Activated CD4-positive, alpha-beta T cell treated with anti-CD3 and anti-CD28 coated beads, Interleukin-2, amount 50 U/mL, for 16 hours (primary cell): ENCODE results near the gene MAST2.

Experiments used
- DNase-seq: peaks from one replicate; pipeline ENCODE4 v3.0.0-alpha.2; 2020

The MAST2 gene

GRCh38 chr1:45995298-45995697 lies 191.9 kb downstream of the MAST2 start:
- no peak for DNase-seq

- DNase-seq: no peak
Measured at GRCh38 chr1:45998020-45998617, 194.7 kb downstream of the MAST2 start.

GRCh38 chr1:45999507-45999906 lies 196.1 kb downstream of the MAST2 start:
- no peak for DNase-seq

GRCh38 chr1:46001081-46001785 lies 197.8 kb downstream of the MAST2 start:
- DNase-seq: no peak

GRCh38 chr1:46002551-46003150 lies 199.2 kb downstream of the MAST2 start:
- DNase-seq: no peak

GRCh38 chr1:46003315-46003714 lies 199.9 kb downstream of the MAST2 start:
- no peak for DNase-seq

- DNase-seq: no peak
Measured at GRCh38 chr1:46004492-46004891, 201.1 kb downstream of the MAST2 start.

GRCh38 chr1:46005594-46005993 lies 202.2 kb downstream of the MAST2 start:
- no peak for DNase-seq

GRCh38 chr1:46008585-46008984 lies 205.2 kb downstream of the MAST2 start:
- no peak for DNase-seq

- DNase-seq: no peak
Measured at GRCh38 chr1:46010611-46011010, 207.2 kb downstream of the MAST2 start.

- DNase-seq: no peak
Measured at GRCh38 chr1:46011121-46011695, 207.8 kb downstream of the MAST2 start.

- no peak for DNase-seq
Measured at GRCh38 chr1:46012236-46012635, 208.8 kb downstream of the MAST2 start.

- DNase-seq: no peak
Measured at GRCh38 chr1:46013581-46013980, 210.2 kb downstream of the MAST2 start.

- DNase-seq: no peak
Measured at GRCh38 chr1:46017876-46018503, 214.6 kb downstream of the MAST2 start.

GRCh38 chr1:46019348-46019747 lies 215.9 kb downstream of the MAST2 start:
- no peak for DNase-seq

GRCh38 chr1:46020010-46020409 lies 216.6 kb downstream of the MAST2 start:
- DNase-seq: no peak

- no peak for DNase-seq
Measured at GRCh38 chr1:46021046-46021996, 217.9 kb downstream of the MAST2 start.

- no peak for DNase-seq
Measured at GRCh38 chr1:46026531-46026930, 223.1 kb downstream of the MAST2 start.

GRCh38 chr1:46027788-46028573 lies 224.6 kb downstream of the MAST2 start:
- DNase-seq: no peak

- no peak for DNase-seq
Measured at GRCh38 chr1:46030074-46030870, 226.9 kb downstream of the MAST2 start.
